Neural cell (in vitro differentiated cells): ENCODE data around the gene EHD4. TPM values are rescaled to one million over a fixed set of nuclear protein-coding genes. Genes with fewer than 3 reads are reported as not detected.

Source experiments
- H2AFZ ChIP-seq: fragments of 200-600, 300-800 bp; sonication (generic), shearing (Covaris generic); 2 replicates; pipeline ENCODE4 v1.6.0; 2014; ENCODE audit warnings: low read depth, mild to moderate bottlenecking, antibody characterized with exemption, low read length, moderate library complexity
- H3F3A ChIP-seq: fragments of 200-600 bp; shearing (Covaris generic); 2 replicates; pipeline ENCODE4 v1.6.1; 2016; ENCODE audit warnings: mild to moderate bottlenecking, moderate library complexity, mixed read lengths, antibody characterized with exemption, low read length; ENCODE audit not compliant: insufficient read depth, poor library complexity, severe bottlenecking
- H3K27ac ChIP-seq: fragments of 200-600, 300-800 bp; sonication (generic), shearing (Covaris generic); 2 replicates; pipeline ENCODE4 v1.5.1; 2014; ENCODE audit warnings: mild to moderate bottlenecking, low read length, moderate library complexity
- H3K27me3 ChIP-seq: fragments of 300-800, 200-600 bp; sonication (generic), shearing (Covaris generic); 2 replicates; pipeline ENCODE4 v1.6.0; 2014; ENCODE audit warnings: mild to moderate bottlenecking, low read depth, low read length, moderate library complexity; ENCODE audit not compliant: insufficient read depth
- H3K36me3 ChIP-seq: fragments of 300-800, 200-600 bp; sonication (generic), shearing (Covaris generic); 2 replicates; pipeline ENCODE4 v1.5.1; 2014; ENCODE audit warnings: mild to moderate bottlenecking, antibody characterized with exemption, low read length, moderate library complexity; ENCODE audit not compliant: insufficient read depth
- H3K4me2 ChIP-seq: fragments of 300-800, 200-600 bp; sonication (generic), shearing (Covaris generic); 2 replicates; pipeline ENCODE4 v1.6.0; 2014; ENCODE audit warnings: mild to moderate bottlenecking, low read length
- H3K4me3 ChIP-seq: fragments of 300-800, 200-600 bp; sonication (generic), shearing (Covaris generic); 2 replicates; pipeline ENCODE4 v1.5.1; 2014; ENCODE audit warnings: mild to moderate bottlenecking, low read length, moderate library complexity
- H3K79me2 ChIP-seq: fragments of 200-600 bp; shearing (Covaris generic); replicated peaks from 2 replicates; pipeline ENCODE4 v1.6.0; 2014; ENCODE audit warnings: mild to moderate bottlenecking, low read length, moderate library complexity; ENCODE audit not compliant: insufficient read depth
- H3K9ac ChIP-seq: fragments of 300-800, 200-600 bp; sonication (generic), shearing (Covaris generic); 2 replicates; pipeline ENCODE4 v1.6.1; 2016; ENCODE audit warnings: mild to moderate bottlenecking, low read length, mixed read lengths
- H3K9me2 ChIP-seq: fragments of 200-600 bp; shearing (Covaris generic); 2 replicates; pipeline ENCODE4 v1.6.1; 2016; ENCODE audit warnings: mild to moderate bottlenecking, low read length, mixed read lengths; ENCODE audit not compliant: insufficient read depth
- H3K9me3 ChIP-seq: fragments of 200-600, 300-800 bp; sonication (generic), shearing (Covaris generic); 2 replicates; pipeline ENCODE4 v1.6.1; 2016; ENCODE audit warnings: mild to moderate bottlenecking, mixed run types, low read length, moderate library complexity, mixed read lengths
- H4K20me1 ChIP-seq: fragments of 200-600 bp; shearing (Covaris generic); 2 replicates; pipeline ENCODE4 v1.6.1; 2016; ENCODE audit warnings: mild to moderate bottlenecking, mixed run types; ENCODE audit not compliant: insufficient read depth
- CTCF ChIP-seq: fragments of 450-650 bp; IDR thresholded peaks from 2 replicates; pipeline ENCODE4 v1.5.1; 2014; ENCODE audit warnings: antibody characterized with exemption, mild to moderate bottlenecking, moderate library complexity; ENCODE audit not compliant: poor library complexity, severe bottlenecking
- EP300 ChIP-seq: fragments of 450-650 bp; conservative IDR thresholded peaks from 2 replicates; pipeline ENCODE4 v1.6.1; 2014; ENCODE audit warnings: antibody characterized with exemption, mild to moderate bottlenecking, moderate library complexity; ENCODE audit not compliant: poor library complexity, severe bottlenecking
- EZH2 ChIP-seq: fragments of 200-600, 300-800 bp; shearing (Covaris generic), sonication (generic); IDR thresholded peaks from 2 replicates; pipeline ENCODE4 v1.6.1; 2014; ENCODE audit warnings: antibody characterized with exemption, low read length, borderline replicate concordance, mild to moderate bottlenecking; ENCODE audit not compliant: insufficient read depth, poor library complexity, severe bottlenecking
- MXI1 ChIP-seq: fragments of 450-650 bp; conservative IDR thresholded peaks from 2 replicates; pipeline ENCODE4 v1.6.1; 2014; ENCODE audit warnings: antibody characterized with exemption, mild to moderate bottlenecking; ENCODE audit not compliant: poor library complexity, severe bottlenecking
- POLR2AphosphoS5 ChIP-seq: IDR thresholded peaks from 2 replicates; pipeline ENCODE4 v1.6.1; 2012
- RAD21 ChIP-seq: fragments of 450-650 bp; conservative IDR thresholded peaks from 2 replicates; pipeline ENCODE4 v1.6.1; 2014; ENCODE audit warnings: antibody characterized with exemption, mild to moderate bottlenecking, moderate library complexity
- REST ChIP-seq: IDR thresholded peaks from 2 replicates; pipeline ENCODE4 v1.6.1; 2012; ENCODE audit warnings: borderline replicate concordance
- SMC3 ChIP-seq: fragments of 450-650 bp; conservative IDR thresholded peaks from 2 replicates; pipeline ENCODE4 v1.6.1; 2014; ENCODE audit warnings: antibody characterized with exemption, mild to moderate bottlenecking, moderate library complexity; ENCODE audit not compliant: poor library complexity
- TAF1 ChIP-seq: IDR thresholded peaks from 2 replicates; pipeline ENCODE4 v1.6.1; 2012; ENCODE audit warnings: low read depth
- polyA plus RNA-seq: library from polyadenylated mRNA; depleted of rRNA; stranded (reverse); fragments of >200 nt; gene quantifications from 2 replicates; pipeline ENCODE4 v1.2.3, GENCODE V29; 2014

EHD4 gene
- polyA plus RNA-seq, 1 donor from 2014 or later = 0.09 TPM

- Histone ChIP-seq H3K9ac (no peak overlapping the region), H3K4me2 (no peak overlapping the region), H3K4me3 (no peak overlapping the region), H3K36me3 (no peaks in the 10 kb centered on the region), H4K20me1 (no peaks in the 10 kb centered on the region), H3K27ac (no peak overlapping the region), H3K27me3 (no peaks in the 10 kb centered on the region), H2AFZ (no peak overlapping the region), H3K79me2 (no peaks in the 10 kb centered on the region), H3K9me2 (no peaks in the 10 kb centered on the region), H3K9me3 (no peaks in the 10 kb centered on the region), H3F3A (no peaks in the 10 kb centered on the region)
- no peak for TF ChIP-seq MXI1
- TF ChIP-seq RAD21 = no peak
- no peak for TF ChIP-seq SMC3
- TF ChIP-seq EZH2 = no peak
- no peak for TF ChIP-seq REST
- no peak for TF ChIP-seq CTCF
- no peak for TF ChIP-seq TAF1
- no peak for TF ChIP-seq EP300
- TF ChIP-seq POLR2AphosphoS5 = no peak
Measured at GRCh38 chr15:41990691-41991090, 18.3 kb upstream of the EHD4 start.

GRCh38 chr15:41990243-41990605 lies 17.9 kb upstream of the EHD4 start:
- Histone ChIP-seq H2AFZ (no peak overlapping the region), H3K9ac (no peak overlapping the region), H3K27me3 (no peaks in the 10 kb centered on the region), H3K4me2 (no peak overlapping the region), H3K79me2 (no peaks in the 10 kb centered on the region), H4K20me1 (no peaks in the 10 kb centered on the region), H3K4me3 (no peak overlapping the region), H3F3A (no peaks in the 10 kb centered on the region), H3K9me2 (no peaks in the 10 kb centered on the region), H3K27ac (no peak overlapping the region), H3K36me3 (no peaks in the 10 kb centered on the region), H3K9me3 (no peaks in the 10 kb centered on the region)
- TF ChIP-seq SMC3 (no peak), EZH2 (no peak), RAD21 (no peak), MXI1 (no peak), POLR2AphosphoS5 (no peak), CTCF (no peak), EP300 (no peak)
